Kidney capillary endothelial cell (primary cell): ENCODE measurements around the gene SBK2.
"Not testable (repeated sequence)": the region's sequence is repeated elsewhere in the genome, so short reads cannot be mapped to it uniquely, and the experiment has no call there.

ENCODE experiments used
- DNase-seq: peaks from one replicate; pipeline ENCODE4 v3.0.0-alpha.2; 2018; ENCODE audit warnings: low spot score

The SBK2 gene

DNA sequence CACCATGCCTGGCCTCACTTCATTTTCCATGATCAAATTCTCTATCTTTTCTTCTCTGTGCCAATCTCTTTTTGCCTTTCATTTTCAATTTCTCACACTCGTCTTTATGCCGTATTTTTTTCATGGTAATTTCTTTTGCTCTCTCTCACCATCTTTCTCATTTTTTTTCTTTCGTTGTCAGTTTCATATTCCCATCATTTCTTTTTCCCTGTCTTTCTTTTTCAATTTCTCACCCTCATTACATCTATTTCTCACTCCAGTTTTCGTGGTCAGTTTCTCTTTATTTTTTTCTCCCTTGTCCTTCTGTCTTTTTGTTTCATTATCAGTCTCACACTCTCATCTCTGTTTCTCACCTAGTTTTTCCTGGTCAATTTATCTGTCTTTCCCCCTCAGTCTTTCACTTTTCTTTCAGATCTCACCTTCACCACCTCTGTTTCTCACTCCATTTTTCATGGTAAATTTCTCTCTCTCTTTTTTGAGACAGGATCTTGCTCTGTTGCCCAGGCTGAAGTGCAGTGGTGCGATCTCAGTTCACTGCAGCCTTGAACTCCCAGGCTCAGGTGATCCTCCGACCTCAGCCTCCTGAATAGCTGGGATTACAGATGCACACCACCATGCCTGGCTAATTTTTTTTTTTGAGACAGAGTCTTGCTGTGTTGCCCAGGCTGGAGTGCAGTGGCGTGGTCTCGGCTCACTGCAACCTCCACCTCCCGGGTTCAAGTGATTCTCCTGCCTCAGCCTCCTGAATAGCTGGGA is 34.6 kb downstream of the SBK2 start:
- no peak for DNase-seq

DNA sequence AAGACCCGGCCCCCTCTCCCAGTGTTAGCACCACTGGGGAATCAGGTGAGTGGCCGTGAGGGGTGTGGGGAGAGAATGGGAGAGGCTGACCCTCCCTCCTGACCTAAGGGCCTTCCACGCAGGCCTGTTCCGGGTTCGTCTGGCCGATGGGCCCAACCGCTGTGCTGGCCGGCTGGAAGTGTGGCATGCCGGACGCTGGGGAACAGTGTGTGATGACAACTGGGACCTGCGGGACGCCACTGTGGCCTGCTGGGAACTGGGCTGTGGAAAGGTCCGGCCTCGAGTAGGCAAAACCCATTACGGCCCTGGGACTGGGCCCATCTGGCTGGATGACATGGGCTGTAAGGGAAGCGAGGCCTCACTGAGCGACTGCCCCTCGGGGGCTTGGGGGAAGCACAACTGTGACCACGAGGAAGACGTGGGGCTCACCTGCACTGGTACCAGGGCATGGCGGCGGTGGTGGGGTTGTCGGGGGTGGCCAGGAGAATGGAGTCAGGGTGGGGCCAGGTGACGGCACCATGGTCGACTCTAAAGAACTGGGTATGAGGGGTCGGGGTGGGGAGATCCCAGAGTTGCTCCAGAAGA is 36.5 kb downstream of the SBK2 start:
- no peak for DNase-seq

DNA sequence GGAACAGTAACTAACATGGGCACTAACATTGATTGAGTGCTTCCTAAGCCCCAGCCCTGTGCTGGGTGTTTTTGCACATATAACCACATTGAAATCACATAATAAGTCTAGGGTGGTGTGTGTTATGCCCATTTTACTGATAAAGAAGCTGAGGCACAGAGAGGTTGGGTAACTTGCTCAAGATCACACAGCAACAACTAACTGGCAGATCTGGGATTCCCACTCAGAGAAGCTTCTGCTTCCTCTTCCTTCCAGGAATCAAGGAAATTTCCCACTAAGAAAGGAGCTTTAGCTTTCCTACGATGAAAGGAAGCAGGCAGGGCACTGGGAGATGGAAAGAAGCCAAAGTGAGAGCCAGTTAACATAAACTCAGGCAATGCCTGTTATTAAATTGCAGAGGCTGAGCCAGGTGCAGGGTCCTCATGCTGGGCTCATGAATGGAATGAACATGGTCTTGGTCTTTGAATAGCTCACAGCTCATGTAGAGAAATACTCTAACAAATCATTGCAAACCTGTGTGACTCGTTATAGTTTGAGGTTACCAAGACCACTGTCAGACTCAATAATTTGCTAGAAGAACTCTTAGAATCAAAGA is 38.6 kb downstream of the SBK2 start:
- no peak for DNase-seq

DNA sequence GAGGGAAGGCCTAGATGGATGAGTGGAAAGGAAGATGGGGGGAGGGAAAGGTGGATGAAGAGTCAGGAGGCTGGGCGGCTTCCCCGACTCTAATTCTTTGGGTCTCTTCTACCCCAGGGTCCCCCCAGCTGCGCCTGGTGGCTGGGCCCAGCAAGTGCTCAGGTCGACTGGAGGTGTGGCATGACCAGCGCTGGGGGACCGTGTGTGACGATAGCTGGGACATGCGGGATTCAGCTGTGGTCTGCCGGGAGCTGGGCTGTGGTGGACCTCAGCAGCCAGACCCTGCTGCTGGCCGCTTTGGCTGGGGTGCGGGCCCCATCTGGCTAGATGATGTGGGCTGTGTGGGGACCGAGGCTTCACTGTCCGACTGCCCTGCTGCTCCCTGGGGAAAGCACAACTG is 39.2 kb downstream of the SBK2 start:
- DNase-seq, result no peak

DNA sequence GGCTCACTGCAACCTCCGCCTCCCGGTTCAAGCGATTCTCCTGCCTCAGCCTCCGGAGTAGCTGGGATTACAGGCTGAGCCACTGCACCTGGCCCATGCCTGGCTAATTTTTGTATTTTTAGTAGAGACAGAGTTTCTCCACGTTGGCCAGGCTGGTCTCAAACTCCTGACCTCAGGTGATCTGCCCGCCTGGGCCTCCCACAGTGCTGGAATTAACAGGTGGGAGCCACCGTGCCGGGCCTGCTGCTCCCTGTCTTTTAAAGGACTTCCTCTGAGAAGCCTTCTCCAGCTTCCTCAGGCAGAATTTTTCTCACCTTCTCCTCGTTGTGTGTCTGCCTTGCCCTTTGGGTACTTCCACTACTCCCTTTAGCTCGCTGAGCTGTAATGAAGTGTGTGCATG is 40.1 kb downstream of the SBK2 start:
- not testable (repeated sequence) for DNase-seq

DNA sequence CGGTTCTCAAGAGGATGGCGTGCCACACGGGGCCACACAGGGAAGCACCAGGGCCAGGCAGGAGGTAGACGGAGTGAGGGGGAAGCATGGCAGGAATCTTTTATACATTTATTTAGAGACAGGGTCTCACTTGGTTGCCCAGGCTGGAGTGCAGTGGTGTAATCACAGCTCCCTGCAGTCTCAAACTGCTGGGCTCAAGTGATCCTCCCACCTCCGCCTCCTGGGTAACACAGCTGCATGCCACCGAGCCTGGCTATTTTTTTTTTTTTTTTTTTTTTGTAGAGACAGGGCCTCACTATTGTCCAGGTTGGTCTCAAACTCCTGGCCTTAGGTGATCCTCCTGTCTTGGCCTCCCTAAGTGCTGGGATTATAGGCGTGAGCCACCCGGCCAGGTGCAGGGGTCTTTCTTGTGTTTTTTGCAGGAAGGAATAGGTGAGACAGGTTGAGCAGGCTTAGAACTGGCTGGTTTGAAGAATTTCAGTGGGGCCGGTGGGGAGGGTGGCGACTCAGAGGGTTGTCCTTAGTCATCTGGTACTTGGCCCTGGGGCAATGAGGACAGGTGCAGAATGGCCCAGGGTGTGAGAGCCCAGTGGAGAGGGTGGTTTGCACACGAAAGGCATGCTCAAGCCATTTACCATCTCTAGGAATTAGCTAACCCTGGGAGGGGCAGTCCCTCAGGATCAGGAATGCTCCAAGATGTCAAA is 41.1 kb downstream of the SBK2 start:
- DNase-seq, result no peak

DNA sequence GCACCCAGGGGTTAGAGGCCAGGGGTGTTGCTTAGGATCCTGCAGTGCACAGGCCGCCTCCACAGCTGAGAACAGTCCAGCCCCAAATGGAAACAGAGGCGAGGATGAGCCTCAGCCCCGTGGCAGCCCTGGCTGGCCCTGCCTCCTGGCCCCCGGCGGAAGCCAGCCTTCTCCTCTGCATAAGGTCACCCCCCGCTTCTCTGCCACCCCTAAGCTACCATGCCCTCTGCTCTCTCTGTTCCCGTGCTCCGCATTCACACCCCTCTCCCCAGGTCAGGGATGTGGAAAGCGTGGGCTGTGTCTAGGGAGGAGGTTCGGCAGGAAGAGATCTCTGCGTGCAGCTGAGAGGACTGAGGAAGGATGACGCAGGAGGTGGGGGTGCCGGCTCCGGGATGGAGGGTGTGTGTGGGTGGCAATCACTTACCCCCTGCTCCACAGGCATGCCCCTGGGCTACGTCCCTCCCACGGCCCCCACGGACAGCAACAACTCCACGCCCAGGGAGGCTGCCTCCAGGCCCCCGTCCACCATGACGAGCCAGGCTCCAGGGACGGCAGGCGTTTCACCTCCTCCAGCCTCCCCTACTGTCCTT is 42.7 kb downstream of the SBK2 start:
- DNase-seq, result peak; percentile 38

DNA sequence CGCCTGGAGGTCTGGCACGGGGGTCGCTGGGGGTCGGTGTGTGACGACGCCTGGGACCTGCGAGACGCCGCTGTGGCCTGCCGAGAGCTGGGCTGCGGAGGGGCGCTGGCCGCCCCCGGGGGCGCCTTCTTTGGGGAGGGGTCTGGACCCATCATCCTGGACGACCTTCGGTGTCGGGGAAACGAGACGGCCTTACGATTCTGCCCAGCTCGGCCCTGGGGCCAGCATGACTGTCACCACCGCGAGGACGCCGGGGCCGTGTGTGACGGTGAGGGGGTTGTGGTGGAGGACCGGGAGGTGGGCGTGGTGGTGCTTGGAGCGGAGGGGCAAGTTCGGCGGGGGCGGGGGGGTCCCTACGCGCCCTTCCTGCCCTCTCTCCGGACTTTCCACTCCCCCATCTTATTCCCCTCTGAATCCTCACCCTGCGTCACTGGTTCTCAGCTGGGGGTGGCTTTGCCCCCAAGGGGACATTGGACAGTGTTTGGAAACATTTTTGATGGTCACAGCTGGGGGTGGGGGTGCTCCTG is 43.2 kb downstream of the SBK2 start:
- DNase-seq, result no peak

DNA sequence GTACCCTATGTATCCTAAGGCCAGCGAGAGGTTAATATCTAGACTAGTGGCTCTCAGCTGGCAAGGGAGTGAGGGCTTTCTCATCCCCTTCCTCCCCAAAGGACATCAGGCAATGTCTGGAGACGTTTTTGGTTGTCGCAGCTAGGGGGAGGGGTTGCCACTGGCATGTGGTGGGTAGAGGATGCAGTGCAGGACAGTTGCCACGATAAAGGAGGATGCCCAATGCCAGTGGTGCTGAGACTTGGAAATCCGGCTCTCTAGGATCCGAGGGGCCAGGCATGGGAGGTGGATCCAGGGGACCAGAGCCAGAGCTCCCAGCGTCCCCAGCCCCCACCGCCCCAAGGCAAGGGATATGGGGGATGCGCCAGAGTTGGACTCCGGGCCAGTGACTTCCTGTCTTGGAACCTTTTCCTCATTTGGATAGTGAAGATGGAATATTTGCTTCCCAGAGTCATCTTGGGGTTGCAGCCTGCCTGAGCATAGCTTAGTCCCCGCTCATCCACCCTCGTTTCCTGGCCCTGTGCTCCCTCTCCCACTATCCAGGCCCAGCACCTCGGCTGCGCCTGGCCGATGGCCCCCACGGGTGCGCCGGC is 43.8 kb downstream of the SBK2 start:
- DNase-seq, result no peak

DNA sequence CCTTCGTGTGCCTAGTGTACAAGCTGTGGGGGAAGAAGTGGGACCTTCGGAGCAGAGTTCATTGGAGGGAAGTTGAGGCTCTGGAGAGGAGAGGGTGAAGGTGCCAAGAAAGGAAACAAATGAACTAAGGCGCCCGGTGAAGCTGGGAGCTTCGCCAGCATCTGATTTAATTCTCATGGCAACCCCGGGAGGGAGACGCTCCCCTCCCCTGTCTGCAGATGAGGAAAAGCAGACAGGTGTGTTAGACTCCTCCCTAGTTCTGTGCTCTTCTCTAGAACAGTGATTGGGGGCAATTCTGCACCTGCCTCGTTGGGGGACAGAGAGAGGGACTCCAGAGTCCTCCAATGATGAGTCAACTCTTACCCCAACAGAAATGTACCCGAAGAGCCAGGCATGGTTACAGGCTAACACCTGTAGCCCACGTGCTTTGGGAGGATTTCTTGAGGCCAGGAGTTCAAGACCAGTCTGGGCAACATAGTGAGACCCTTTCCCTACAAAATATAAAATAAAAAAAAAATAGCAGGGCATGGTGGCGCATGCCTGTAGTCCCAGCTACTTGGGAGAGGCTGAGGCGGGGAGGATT is 44.5 kb downstream of the SBK2 start:
- DNase-seq, result no peak

DNA sequence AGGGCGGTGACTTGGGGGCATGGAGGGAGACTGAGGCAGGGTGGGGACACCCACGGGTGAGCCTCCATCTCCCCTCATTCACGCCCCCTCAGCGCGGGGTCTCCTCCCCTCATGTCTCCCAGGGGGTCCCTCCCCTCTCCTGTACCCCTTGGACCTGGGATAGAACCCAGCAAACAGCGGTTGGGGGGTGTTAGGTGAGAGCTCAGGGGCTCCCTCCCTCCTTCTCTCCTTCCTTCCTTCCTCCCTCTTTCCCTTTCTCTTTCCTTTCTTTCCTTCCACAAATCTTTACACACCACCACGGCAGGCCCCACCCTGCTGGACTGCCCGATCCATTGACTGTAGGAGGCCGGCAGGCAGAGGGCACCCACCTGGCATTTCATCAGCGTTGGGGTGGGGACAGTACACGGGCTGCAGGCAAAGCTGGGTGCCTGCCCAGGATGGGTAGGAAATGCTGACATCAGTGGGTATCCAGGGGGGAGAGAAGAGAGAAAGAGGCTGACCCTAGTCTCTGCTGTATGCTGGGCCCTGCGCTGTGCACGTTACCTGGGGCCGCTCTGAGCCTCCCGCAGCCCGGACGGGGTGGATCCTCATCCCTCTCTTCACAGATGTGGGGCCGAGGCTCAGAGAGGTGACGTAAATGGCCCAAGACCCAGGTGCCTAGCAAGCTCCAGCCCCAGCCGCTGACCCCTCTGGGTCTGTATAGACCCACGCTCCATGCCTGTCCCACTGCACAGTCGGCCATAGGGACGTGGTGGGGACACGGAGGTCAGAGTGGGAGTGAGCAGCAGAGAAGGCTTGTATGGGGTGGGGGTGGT is 45.2 kb downstream of the SBK2 start:
- DNase-seq, result no peak

DNA sequence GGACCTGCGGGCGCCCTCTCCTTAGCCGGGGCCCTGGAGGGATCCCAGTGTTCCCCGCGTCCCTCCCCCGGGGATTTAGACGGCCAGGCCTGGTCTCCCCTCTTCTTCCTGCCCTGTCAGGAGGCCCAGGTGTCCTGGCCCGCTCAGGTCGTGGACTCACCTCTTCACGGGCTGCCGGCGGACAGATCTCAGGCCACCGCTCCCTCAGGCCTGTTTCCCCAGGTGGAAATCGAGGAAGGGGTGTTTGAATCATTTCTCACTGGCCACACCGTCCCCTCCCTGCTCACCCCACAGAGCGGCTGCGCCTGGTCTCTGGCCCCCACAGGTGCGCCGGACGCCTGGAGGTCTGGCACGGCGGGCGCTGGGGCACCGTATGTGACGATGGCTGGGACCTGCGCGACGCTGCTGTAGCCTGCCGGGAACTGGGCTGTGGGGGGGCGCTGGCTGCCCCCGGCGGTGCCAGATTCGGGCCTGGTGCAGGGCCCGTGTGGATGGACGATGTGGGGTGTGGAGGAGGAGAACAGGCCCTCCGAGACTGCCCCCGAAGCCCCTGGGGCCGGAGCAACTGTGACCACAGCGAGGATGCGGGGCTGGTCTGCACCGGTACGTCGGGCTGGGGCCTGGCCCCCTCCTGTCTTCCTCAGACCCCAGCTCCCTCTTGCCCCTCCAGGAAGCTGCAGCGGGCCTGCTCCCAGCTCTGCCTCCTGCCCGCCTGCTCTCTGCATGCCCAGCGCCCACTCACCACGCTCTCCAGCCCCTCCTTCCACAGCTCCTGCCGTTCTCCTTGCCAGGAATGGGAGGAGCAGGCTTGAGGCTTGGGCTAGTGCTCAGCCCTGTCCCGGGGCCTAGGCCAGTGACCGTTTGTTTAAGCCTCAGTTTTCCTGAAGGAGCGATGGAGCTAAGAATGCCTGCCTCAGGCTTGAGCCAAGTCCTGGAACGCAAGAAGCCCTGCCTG is 46.2 kb downstream of the SBK2 start:
- DNase-seq, result no peak

DNA sequence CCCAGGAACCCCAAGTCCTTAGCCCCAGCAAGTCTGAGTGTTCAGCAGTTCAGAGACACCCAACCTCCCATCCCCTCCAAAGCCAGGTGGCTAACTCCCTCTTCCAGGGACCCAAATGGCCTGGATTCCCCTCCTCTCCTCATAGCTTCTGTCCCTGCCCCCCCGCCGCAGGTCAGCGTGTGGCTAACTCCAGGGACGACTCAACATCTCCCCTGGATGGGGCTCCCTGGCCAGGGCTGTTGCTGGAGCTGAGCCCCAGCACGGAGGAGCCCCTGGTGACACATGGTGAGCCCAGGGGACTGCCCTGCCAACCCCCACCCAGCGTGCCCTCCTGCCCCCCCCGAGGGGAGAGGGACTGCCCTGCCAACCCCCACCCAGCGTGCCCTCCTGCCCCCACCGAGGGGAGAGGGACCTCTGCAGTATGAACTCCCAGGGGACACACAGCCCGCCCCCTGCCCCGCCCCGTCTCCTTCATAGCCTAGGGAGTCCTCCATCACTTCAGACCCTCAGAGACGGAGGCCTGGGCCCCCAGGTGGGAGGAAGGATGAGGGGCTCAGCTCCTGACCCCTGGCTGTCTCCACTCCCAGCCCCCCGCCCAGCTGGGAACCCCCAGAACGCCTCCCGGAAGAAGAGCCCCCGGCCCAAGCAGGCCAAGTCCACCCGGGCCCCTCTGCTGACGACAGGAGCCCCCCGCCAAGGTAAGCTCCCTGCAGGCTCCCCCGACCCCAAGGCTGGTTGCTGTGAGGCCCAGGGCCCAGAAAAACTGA is 47.0 kb downstream of the SBK2 start:
- DNase-seq, result no peak

DNA sequence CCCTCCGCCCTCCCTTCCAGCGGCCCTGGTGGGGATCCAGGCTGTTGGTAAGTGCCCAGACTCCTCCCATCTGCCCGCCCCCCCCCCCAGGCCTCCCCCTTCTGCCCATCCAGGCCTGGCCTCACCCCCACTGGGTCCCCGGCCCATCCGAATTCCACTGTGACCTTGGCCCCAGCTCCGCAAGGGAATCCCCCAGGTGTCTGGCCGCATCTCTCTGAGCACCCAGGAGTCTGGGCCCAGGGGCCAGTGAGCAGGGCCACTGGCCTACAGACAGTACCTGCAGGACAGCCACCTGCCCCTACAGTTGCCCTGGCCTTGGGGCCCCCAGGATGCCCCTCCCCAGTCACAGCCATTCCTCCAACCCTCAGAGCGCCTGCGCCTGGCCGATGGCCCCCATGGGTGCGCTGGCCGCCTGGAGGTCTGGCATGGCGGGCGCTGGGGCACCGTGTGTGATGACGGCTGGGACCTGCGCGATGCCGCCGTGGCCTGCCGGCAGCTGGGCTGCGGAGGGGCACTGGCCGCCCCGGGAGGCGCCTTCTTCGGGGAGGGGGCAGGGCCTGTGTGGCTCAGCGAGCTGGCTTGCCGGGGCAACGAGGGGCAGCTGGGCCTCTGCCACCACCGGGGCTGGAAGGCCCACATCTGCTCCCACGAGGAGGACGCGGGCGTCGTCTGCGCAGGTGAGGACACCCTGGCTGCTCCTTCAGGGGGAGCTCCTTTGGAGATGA is 47.8 kb downstream of the SBK2 start:
- DNase-seq, result no peak

DNA sequence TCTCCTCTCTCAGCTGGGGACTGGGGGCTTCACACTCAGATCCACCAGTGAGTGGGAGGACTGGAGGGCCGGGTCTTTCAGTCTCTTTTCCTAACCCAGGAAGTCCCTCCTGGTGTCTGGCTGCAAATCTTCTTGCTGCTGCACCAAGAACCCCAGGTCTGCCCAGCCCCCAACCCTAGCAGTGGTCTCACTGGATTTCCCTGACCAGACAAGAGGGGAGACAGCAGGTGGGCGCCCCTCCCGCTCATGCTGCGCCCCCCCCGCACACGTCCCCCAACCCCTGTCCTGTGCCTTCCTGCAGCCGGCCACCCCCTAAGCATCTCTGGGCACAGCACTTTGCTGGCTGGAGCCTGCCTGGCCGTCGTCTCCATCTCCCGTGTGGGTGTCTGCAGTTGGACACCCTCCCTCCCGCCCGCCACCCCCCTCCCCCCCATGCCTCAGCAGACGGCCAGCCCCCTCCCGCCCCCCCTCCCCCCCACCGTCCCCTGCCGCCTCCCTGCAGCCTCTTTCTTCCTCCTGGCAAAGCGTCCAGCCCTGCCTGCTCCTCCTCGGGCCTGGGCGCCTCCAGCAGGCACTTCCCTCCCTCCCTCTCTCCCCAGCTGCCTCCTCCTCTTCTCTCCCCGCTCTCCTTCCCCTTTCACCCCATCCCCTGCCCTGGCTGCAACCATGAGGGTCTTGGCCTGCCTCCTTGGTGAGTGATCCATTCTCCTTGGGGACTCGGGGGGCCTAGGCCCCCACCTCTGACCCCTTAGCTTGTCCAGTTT is 48.8 kb downstream of the SBK2 start, which contains the start of gene SSC5D:
SSC5D (plus strand) TSS at position 513 of the 764 bp plus-strand sequence; CDS start at position 667, 154 bp downstream.
- no peak for DNase-seq

DNA sequence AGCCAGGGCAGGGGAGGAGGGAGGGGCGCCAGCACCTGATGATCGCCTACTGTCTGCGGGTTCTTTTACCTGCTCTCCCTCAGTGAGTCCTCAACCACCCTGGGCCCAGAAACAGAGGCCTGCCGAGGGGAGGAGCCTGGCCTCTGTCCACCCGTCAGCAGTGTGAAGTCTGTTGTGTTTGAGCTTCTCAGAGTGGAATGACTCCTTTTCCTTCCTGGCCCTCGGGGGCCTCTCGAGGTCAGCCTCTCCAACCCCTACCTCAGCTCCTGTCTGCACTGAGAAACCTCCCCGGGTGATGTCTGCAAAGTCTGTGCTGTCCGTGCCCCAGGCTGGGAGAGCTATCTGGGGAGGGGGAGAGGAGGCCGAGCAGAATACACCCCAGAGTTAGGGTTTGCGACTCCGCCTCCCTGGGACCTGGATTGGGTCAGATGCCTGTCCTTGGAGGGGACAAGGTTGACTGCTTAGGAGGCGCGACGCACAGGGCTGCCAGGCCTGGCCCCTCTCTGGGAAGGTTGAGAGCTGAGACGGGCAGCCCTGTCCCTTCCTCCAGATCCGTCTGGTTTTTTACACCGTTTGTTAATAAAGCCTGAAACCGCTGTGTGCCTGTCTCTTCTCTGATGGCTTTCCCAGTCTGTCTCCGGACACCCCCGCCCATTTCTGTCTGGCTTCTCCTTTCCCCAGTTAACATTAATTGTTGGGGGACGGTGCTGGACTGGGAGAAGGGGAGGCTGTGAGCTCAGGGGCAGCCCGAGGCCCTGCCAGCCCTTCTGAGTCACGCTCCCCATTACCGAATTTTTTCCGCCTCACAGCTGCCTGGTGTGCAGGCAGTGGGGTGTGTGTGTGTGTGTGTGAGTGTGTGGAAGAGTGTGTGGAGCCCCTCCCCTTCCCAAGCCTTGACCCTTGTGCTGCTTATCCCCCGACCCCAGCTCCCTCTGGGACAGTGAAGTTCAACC is 49.7 kb downstream of the SBK2 start:
- peak; percentile 81 for DNase-seq
